HG02840 (cell line): Measurements from ENCODE around the gene ZDHHC11B.
"Not testable (repeated sequence)": the region's sequence is repeated elsewhere in the genome, so short reads cannot be mapped to it uniquely, and the experiment has no call there.

ENCODE experiments used
- ATAC-seq: cut with Tn5 transposase; IDR thresholded peaks from one replicate; pipeline ENCODE4 v1.9.1; 2021; ENCODE audit warnings: mild to moderate bottlenecking, moderate library complexity, moderate number of reproducible peaks; ENCODE audit not compliant: unreplicated experiment, low FRiP score

Gene ZDHHC11B

DNA sequence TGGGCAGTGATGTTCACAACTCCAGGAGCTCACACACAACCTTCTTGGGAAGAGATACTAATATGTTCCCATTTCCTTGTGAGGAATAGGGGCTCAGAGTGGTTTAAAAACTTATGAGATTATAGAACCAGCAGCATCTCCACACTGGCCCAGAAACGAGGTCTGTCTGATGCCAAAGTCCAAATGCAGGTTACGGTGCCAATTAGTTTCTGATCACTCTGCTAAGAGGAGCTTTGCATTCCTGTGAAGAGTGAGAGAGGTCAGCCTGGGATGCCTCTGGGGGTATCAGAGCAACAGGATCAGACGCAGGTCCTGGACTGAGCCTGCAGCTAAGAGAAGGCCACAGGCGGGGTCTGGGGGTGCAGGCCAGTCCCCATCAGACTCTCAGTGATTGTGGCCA, 61.2 kb downstream of the ZDHHC11B start:
- not testable (repeated sequence) for ATAC-seq

DNA sequence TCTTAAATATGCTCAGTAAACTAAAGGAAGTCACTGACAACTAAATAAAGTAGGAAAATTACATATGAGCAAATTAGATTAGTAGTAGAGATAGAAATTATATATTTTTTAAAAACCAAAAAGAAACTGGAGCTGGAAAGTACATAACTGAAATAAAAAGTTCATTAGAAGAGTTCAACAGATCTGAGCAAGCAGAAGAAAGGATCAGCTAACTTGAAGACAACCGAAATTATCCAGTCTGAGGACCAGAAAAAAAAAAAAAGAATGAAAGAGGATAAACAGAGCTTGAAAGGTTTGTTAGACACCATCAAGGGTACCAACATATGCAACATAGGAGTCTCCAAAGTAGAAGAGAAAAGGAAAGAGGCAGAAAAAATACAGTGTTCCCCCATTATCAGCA, 65.2 kb downstream of the ZDHHC11B start:
- not testable (repeated sequence) for ATAC-seq

DNA sequence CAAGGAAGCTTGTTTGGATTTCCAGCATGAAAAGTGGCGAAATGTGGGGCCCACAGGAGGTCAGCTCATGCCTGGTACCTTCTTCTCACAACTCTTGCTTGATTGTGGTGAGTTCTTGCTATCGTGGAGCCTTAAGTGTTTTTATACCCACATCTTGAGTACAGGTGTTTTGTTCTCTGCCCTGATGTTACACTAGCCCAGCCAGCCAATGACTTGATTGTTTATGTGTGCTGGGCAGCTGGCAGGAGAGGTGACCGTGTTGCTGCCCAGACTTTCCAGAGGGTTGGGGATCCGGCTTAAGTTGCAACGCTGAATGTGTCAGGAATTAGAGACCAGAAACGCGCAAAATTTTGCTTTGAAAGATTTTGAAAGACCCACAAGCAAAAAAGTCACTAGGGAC, 67.4 kb downstream of the ZDHHC11B start:
- ATAC-seq, result no peak

DNA sequence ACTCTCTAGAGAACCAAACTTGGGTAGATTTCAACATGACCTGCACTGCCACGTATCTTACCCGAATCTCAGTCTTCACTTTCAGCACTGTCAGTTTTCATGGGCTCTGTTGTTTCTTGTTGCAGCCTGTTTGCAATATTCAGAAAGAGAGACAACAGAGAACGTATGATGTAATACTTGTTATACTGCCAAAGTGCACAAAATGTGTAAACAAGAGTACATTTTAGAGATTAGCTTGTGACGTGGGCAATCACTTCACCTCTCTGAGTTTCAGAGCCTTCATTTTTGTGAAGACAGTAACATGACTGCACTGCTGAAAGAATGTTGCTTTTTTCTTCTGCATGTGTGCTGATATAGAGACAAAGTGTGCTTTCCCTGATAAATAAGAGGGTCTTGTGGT, 67.8 kb downstream of the ZDHHC11B start:
- ATAC-seq, result not testable (repeated sequence)

DNA sequence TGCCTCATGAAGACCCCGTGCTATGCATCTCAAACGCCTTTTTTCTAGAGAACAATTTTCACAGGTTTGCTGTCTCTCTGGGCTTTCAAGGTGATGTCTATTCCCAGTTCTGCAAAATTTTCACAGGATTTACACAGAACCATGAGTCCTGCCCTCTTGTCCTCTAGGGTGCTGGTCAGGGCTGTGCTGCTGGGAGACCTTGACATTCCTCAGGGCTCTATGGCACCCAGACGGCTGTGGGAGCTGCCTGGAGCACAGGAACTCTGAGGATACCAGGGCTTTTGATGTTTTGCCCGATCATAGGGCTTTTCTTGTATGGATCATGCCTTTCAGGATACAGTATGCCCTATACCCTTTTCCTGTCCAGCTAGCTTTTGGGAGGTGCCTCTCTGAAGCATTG, 68.9 kb downstream of the ZDHHC11B start:
- ATAC-seq, result not testable (repeated sequence)

DNA sequence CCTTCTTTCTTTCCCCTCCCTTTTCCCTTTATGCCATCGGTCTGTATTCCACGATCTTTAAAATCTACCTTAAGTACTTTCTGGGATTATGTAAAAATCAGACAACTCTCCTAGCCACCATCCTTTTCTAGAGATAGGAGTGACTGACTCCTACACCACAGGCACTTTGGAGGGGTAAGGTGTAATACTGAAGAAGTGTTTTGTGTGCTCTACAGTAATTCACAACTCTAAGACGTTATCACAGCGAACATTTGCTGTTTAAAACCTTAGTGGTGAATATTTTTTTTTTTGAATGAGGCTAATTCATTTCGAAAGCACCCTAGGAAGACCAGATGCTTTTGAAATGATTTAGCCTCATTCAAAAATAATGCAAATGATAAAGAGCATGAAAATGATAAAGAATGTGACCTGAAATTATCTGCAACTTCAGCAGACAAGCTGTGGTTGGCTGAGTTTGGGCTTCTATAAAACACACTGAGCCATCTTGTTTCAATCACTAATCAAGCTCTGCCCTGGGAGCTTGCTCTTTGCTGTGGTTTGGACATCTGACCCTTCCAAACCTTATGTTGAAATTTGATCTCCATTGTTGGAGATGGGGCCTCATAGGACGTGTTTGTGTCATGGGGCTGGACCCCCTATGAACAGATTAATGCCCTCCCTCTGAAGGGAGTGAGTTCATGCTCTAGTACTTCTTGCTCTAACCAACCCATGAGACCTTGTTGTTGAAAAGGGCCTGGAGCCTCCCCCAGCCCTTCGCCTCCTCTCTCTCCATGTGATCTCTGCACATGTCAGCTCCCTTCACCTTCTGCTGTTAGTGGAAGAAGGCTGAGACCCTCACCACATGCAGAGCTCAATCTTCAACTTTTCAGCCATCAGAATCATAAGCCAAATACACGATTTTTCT, 70.1 kb downstream of the ZDHHC11B start:
- ATAC-seq, result not testable (repeated sequence)

DNA sequence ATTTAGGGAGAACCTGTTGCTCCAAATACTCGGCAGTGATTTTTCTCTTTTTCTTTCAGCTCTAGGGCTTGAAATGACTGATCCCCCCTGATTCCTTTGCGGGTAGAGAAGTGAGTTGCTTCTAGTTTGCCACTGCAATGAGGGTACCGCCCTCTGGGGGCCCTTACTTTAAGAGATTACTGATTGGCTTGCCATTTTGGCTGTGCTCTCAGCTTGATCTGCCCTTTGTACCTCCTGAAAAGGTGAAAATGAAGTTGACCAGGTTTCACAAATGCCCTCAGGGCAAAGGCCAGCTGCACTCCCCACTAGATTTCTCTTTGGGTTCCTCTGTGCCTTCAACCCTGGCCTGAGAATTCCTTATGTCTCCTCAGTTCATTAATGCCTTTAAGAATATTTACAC, 70.8 kb downstream of the ZDHHC11B start:
- not testable (repeated sequence) for ATAC-seq

DNA sequence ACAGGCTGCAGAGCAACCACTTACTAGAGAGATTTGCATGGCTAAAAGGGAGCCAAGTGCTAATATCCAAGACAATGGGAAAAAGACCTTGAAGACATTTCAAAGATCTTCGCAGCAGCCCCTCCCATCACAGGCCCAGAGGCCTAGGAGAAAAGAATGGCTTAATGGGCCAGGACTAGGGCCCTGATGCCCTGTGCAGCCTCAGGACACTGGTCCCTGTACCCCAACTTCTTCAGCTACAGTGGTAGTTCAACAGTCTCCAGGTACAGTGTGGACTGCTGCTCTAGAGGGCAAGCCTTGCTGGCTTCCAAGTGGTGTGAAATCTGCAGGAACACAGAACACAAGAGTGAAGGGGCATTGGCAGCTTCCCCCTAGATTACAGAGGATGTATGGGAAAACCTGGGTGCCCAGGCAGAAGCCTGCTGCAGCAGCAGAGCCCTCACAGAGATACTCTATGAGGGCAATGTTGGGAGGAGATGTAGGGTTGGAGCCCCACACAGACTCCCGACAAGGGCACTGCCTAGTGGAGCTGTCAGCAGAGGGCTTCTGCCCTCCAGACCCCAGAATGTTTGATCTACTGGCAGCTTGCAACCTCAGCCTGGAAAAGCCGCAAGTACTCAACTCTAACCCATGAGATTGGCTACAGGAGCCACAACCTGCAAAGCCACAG, 75.5 kb downstream of the ZDHHC11B start:
- ATAC-seq, result not testable (repeated sequence)

DNA sequence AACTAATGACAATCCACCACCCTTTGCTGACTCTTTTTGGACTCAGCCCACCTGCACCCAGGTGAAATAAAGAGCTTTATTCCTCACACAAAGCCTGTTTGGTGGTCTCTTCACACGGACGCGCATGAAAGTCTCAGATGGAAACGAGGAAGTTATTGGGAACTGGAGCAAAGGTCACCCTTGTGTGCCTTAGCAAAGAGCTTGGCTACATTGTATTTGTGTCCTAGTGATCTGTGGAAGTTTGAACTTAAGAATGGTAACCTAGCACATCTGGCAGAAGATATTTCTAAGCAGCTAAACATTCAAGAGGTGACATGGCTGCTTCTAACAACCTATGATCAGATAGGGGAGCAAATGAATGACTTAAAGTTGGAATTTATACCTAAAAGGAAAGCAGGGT, 76.2 kb downstream of the ZDHHC11B start:
- ATAC-seq, result not testable (repeated sequence)

DNA sequence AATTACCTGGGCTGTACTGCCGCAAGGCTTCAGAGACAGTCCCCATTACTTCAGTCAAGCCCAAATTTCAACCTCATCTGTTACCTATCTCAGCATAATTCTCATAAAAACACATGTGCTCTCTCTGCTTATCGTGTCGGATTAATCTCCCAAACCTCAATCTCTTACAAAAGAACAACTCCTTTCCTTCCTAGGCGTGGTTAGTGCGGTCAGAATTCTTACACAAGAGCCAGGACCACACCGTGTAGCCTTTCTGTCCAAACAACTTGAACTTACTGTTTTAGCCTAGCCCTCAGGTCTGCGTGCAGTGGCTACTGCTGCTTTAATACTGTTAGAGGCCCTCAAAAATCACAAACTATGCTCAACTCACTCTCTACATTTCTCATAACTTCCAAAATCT, 78.4 kb downstream of the ZDHHC11B start:
- ATAC-seq, result not testable (repeated sequence)

DNA sequence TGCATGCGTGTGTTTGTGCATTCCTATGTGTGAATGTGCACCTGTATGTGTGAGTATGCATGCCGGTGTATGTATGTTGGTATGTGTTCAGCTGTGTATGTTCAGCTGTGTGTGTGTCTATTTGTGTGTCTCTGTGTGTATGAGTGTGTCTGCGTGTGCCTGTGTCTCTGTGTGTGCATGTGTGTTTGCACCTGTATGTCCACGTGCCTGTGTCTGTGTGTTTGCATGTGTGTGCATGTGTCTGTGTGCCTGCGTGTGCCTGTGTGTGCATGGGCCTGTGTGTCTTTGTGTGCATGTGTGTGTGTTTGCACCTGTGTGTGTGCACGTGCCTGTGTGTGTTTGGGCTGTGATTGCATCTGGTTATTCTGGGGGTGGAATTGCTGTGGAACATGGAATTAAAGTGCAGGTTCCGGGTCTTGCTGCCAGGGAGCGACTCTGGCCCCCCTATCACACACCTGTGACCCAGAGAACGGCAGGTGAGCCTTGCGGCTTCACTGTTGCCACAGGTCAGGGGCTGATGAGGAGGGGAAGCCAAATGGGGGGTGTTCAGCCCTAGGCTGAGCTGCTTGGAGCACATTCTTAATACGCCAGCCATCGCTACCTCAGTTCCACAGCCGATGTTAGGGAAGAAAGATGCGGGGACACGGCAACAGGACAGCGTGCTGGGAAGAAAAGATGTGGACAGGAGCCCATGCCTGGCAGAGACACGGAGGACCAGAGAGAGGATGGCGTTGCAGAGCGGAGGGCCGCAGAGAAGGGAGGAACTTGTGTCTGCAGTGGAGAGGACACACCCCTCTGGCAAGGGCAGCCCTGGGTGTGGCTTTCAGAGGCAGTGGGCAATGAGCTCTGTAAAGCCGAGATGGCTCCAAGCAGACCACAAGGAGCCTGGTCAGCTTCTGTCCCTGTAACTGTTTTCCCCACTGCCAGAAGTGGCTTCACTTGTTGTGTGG, 87.5 kb downstream of the ZDHHC11B start:
- ATAC-seq, result not testable (repeated sequence)

DNA sequence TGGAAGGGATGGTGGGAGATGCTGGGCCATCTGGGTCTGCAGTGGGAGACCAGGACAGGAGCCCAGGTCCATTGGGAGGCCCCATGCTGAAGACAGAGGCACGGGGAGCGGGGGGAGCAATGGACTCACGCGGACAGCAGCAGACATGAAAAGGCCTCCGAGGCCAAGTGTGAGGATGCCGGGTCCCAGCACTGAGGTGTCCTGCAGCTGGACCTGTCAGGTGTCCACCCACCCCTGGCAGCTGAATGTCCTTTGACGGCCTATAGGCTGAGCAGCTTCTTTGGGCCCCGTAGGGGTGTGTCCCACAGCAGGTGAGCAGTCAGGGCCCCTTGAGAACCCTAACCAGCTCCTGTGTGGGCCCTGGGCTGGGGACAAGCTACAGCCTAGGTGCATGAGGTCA, 88.3 kb downstream of the ZDHHC11B start:
- ATAC-seq, result not testable (repeated sequence)

DNA sequence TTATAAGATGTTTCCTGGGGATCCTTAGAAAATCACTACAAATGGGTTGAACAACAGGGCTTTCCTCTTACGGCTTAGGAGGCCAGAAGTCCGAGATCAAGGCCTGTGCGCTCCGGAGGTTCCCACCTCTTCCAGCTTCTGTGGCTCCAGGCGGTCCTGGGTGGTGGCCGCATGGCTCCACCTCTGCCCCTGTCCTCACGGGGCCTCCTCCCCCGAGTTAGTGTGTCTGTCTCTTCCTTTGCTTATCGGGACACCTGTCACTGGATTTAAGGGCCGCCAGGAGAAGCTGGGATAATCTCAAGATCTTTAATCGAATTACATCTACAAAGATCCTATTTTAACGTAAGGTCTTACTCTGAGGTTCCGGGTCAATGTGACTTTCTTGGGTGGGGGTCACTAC, 89.1 kb downstream of the ZDHHC11B start:
- ATAC-seq, result not testable (repeated sequence)

DNA sequence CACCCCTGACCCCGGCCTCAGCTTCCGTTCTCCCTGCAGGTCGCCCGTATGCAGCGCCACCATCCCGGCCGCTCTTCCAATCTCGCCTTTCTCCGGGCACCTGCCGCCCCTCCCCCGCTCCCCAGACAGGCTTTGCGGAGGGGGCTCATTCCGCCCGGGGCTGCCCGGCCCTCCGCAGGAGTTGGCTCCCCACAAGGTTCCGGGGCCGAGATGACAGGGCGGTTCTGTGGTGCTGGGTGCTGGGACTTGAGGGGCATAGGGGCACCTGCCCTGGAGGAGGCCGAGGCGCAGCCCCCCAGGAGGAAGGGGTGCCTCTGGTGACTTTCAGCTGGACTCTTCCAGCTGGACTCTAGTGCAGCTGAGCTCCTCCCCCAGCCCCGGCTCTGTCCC, 90.5 kb downstream of the ZDHHC11B start:
- not testable (repeated sequence) for ATAC-seq

DNA sequence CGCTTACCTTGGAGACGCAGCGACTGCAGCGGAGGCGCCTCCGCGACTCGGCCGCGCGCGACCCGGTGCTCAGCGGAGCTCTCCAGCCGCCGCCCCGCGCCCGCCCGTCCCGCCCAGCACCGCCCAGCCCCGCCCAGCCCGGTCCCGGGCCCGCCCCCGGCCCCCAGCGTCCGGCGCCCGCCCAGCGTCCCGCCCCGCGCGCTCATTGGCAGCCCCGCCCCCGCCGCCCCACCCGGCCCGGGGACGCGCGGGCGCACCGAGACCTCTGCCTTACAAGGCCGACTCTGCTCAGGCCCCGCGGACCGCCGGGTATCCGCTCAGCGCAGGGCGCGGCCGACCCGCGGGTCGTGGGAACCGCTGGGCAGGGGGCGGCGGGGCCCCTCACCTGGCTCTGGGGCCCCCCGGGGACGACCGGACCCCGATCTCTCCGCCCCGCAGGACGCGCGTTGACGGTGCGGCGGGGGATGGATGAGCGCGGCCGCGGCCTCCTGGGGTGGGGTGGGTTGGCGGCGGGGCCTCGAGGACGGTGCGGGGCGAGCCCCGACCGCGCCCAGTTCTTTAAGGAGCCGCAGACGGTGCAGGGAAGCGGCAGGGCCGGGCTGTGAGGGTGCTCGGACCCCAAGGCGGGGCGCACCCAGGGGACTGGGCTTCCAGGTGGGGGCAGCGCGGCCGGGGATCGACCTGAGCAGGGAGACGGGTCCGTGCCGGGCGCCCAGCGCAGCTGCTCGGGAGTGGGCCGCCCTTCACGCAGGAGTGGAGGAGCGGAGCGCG, 91.1 kb downstream of the ZDHHC11B start, which contains the start of gene TPPP:
TSS of gene TPPP (minus strand) at position 82 of the 771 bp plus-strand sequence. CDS start 15,292 bp downstream, outside the sequence.
- not testable (repeated sequence) for ATAC-seq

DNA sequence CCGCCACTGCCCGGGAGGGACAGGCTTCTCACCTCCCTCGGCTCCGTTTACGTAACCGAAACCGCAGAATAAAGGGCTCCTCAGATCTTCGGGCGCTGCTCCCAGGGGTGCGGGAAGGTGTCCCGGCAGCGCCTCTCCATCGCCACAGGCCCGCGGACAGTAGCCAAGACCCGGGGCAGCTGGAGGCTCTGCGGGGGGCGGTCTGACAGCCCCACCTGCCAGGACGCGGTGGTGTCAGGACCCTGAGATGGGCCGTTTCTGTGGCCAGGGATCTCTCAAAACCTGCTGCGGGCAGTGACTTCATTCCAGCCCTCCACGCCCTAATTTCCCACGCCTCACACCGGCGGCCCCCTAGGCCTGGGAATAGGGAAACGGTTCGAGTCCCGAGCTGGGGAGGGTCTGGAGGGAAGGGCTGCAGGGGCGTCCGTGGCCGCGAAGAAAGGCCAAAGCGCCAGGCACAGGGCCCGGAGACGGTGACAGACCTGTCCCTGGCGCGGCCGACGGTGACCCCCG, 91.9 kb downstream of the ZDHHC11B start:
- not testable (repeated sequence) for ATAC-seq

DNA sequence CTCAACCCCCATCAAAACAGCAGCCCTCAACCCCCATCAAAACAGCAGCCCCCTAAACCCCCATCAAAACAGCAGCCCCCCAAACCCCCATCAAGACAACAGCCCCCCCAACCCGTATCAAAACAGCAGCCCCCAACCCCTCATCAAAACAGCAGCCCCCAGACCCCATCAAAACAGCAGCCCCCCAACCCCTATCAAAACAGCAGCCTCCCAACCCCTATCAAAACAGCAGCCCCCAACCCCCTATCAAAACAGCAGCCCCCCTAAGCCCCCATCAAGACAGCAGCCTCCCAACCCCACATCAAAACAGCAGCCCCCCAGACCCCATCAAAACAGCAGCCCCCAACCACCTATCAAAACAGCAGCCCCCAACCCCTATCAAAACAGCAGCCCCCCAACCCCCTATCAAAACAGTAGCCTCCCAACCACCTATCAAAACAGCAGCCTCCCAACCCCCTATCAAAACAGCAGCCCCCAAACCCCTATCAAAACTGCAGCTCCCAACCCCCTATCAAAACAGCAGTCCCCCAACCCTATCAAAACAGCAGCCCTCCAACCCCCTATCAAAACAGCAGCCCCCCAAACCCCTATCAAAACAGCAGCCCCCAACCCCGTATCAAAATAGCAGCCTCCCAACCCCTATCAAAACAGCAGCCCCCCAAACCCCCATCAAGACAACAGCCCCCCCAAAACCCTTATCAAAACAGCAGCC, 92.6 kb downstream of the ZDHHC11B start:
- no peak for ATAC-seq

DNA sequence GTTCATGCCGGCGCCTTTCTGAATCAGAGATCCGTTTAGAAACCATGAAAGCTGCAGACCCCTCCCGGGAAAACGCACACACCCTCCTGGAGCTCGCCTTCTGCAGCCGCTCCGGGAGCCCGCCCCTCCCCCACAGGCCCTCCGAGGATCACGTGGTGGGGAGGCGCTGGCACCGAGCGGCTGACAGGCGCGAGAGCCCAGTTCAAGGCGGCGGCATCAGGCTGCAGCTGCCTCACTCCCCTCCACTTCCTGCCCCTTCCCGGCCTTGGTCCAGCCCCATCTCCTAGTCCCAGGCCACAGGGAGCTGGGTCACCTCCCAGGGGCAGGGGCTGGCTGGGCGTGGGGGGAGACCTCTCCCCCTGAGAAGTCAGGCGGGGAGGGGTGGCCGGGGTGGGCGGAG, 93.5 kb downstream of the ZDHHC11B start:
- not testable (repeated sequence) for ATAC-seq

DNA sequence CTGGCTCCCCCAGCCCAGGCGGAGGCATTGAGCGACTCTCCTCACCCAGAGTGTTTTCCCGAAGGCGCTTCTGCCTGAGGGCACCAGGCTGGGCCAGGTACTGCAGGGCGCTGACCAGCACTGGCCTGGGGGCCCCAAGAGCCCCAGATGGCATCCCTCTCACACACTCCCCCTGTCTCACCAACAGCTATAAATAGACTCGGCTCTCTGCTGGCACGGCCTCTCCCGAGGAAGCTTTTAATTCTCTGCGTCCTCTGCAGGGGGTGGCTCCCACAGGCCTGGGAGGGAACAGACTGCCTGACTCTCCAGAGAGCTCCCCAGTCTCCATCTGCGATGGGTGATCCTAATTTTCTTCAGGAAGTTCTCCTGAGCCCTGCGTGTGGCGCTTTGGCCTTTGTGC, 94.2 kb downstream of the ZDHHC11B start:
- ATAC-seq, result not testable (repeated sequence)
